ENCODE results near the gene PLP1.

DNA sequence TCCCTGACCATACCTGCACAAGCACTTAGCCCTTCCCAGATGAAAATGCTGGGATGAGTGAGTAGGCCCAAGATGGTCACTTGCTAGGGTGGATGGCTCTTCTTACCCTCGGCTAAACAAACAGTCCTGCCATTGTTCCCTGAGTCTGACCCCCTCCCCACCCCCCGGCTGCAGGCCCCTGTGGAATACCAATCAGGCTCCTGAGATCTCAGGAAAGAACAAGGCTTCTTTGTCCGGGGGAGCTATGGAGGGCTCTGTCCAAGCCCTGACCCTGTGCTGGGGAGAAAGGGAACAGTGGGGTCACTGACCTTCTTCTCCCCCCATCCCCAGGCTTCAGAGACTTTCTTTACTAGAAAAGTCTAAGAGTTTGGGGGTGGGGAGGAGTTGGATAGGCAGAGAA, 6.0 kb downstream of the PLP1 start:
- TF ChIP-seq POLR2AphosphoS5 (IDR thresholded peaks at IDR 0.05; ENCODE audit: insufficient read depth, low read depth, low read length): no peak
- TF ChIP-seq EZH2 (IDR thresholded peaks at IDR 0.05; ENCODE audit: borderline replicate concordance, low read depth, low read length, severe bottlenecking): no peak
- no peak for TF ChIP-seq POLR2A (IDR thresholded peaks at IDR 0.05; ENCODE audit: low read depth, low read length)
- TF ChIP-seq, protein P1, sequence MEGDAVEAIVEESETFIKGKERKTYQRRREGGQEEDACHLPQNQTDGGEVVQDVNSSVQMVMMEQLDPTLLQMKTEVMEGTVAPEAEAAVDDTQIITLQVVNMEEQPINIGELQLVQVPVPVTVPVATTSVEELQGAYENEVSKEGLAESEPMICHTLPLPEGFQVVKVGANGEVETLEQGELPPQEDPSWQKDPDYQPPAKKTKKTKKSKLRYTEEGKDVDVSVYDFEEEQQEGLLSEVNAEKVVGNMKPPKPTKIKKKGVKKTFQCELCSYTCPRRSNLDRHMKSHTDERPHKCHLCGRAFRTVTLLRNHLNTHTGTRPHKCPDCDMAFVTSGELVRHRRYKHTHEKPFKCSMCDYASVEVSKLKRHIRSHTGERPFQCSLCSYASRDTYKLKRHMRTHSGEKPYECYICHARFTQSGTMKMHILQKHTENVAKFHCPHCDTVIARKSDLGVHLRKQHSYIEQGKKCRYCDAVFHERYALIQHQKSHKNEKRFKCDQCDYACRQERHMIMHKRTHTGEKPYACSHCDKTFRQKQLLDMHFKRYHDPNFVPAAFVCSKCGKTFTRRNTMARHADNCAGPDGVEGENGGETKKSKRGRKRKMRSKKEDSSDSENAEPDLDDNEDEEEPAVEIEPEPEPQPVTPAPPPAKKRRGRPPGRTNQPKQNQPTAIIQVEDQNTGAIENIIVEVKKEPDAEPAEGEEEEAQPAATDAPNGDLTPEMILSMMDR (IDR thresholded peaks at IDR 0.05; ENCODE audit: extremely low read depth in 1 of 2, insufficient read depth in 1 of 2, low read depth in 1 of 2, low read length in 2 of 2): no peak
- no peak for TF ChIP-seq GATA2 (IDR thresholded peaks at IDR 0.05; ENCODE audit: insufficient read depth, insufficient read length, low read depth, low read length)
- TF ChIP-seq MYC (IDR thresholded peaks at IDR 0.05; ENCODE audit: low read depth, low read length): no peak
- no peak for TF ChIP-seq FOS (IDR thresholded peaks at IDR 0.05; ENCODE audit: borderline replicate concordance, insufficient read depth, low read length)

Data from endothelial cell of umbilical vein (primary cell).